ENCODE data around the gene BAZ2B. TPM values are rescaled to one million over a fixed set of nuclear protein-coding genes. Genes with fewer than 3 reads are reported as not detected.

The BAZ2B gene
- total and polyA plus RNA-seq, 2 of the 13 experiments (the other 11 are each of a cell fraction or from before 2014, with no cell fraction given): 14.0 to 15.1 TPM

- Histone ChIP-seq H3K9ac (ENCODE audit: insufficient read depth, low read depth, low read length) (no peak overlapping the region), H3K36me3 (replicated peaks in 1 of 2; ENCODE audit: control insufficient read depth in 1 of 2, insufficient read depth in 2 of 2, low read length in 2 of 2) (no peaks in the 10 kb centered on the region), H3K27ac (ENCODE audit: extremely low read length, insufficient read depth, low read length) (no peak overlapping the region), H4K20me1 (ENCODE audit: insufficient read depth, low read length) (no peaks in the 10 kb centered on the region), H3K9me3 (ENCODE audit: low read length) (no peaks in the 10 kb centered on the region), H3K4me3 (replicated peaks in 1 of 3; ENCODE audit: insufficient read depth in 1 of 3, low read depth in 2 of 3, low read length in 3 of 3) (no peak overlapping the region), H3K4me1 (ENCODE audit: insufficient read depth, low read length) (no peaks in the 10 kb centered on the region), H3K4me2 (ENCODE audit: low read depth, low read length) (no peak overlapping the region), H3K79me2 (ENCODE audit: insufficient read depth, low read length) (no peaks in the 10 kb centered on the region), H3K27me3 (ENCODE audit: control insufficient read depth in 1 of 2, insufficient read depth in 2 of 2, low read length in 2 of 2) (no peaks in the 10 kb centered on the region), H2AFZ (ENCODE audit: low read length) (no peak overlapping the region)
- intact Hi-C loops (cut with micrococcal nuclease; ENCODE audit: unreplicated experiment) (no loop called here), in situ Hi-C loops (cut with HindIII; ENCODE audit: extremely low pct_ligation_motif_present, low pct_unique_long_range_greater_than_20kb) (no loop called here)
- ATAC-seq (no peak), FAIRE-seq (no peak), DNase-seq (ENCODE audit: low spot score) (no peak)
- WGBS (ENCODE audit: low lambda C conversion rate): 35% methylated on average over 1 of the region's 1 CpG
- POLR2A ChIA-PET: no interaction called here
- CTCF ChIA-PET (ENCODE audit: low intra/inter-chr PET ratio, low total read pairs): no interaction called here
- TF ChIP-seq ZNF878 (CRISPR knock-in tag; IDR thresholded peaks at IDR 0.05) (no peak), ZNF672 (CRISPR knock-in tag; IDR thresholded peaks at IDR 0.05) (no peak), GATAD1 (CRISPR knock-in tag; IDR thresholded peaks at IDR 0.05) (no peak)
- BruUV-seq (replicated peaks): no TSS peak
These were observed 158.8 kb downstream of the BAZ2B start for GRCh38 chr2:159457589-159457988.

DNA sequence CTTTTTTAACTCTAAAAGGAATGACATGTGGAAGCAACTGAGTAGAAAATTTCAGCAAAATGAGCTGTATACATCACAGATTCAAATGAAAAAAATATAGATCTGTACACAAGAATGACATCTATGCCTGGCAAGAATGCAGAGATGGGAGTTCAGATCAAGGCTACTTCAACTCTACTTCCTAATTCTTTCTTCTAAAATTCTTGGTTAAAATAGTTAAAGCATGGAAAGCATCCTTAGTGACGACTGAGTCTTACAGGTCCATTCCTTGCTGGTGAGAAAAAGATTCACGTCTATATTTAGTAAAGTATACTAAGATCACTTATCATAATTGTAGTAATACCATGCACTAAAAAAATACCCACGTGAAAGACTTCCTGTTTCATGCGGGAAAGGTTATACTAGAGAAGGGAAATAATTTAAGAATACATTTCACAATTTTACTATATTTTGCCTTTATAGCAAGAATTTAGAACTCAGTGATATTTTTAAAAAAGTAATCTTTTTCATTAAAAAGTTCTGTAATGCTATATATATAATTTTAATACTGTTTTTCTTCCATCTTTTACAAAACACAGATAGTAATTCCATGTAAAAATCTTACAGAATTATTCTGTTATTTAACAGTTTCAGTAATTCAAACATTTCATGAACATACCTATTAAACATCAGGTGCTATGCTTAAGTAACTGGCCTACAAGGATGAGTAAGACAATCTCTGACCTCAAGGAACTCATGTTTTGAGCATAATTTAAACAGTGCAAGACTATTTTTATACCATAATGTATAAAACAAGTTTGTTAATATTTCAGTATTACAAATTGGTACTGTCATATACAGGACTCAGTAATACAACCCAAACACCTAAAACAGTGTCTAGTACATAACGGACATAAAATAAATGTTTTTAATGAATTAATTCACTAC, 159.6 kb downstream of the BAZ2B start:
- Histone ChIP-seq H3K9me3 (ENCODE audit: low read length) (no peaks in the 10 kb centered on the region), H3K27me3 (ENCODE audit: control insufficient read depth in 1 of 2, insufficient read depth in 2 of 2, low read length in 2 of 2) (no peaks in the 10 kb centered on the region), H2AFZ (ENCODE audit: low read length) (no peak overlapping the region), H3K9ac (ENCODE audit: insufficient read depth, low read depth, low read length) (no peak overlapping the region), H3K36me3 (replicated peaks in 1 of 2; ENCODE audit: control insufficient read depth in 1 of 2, insufficient read depth in 2 of 2, low read length in 2 of 2) (no peaks in the 10 kb centered on the region), H4K20me1 (ENCODE audit: insufficient read depth, low read length) (no peaks in the 10 kb centered on the region), H3K27ac (ENCODE audit: extremely low read length, insufficient read depth, low read length) (no peak overlapping the region), H3K79me2 (ENCODE audit: insufficient read depth, low read length) (no peaks in the 10 kb centered on the region), H3K4me2 (ENCODE audit: low read depth, low read length) (no peak overlapping the region), H3K4me3 (replicated peaks in 1 of 3; ENCODE audit: insufficient read depth in 1 of 3, low read depth in 2 of 3, low read length in 3 of 3) (no peak overlapping the region), H3K4me1 (ENCODE audit: insufficient read depth, low read length) (no peaks in the 10 kb centered on the region)
- CTCF ChIA-PET (ENCODE audit: low intra/inter-chr PET ratio, low total read pairs): no interaction called here
- FAIRE-seq: no peak
- WGBS (ENCODE audit: low lambda C conversion rate): 89% methylated on average over 5 of the region's 5 CpGs
- DNase-seq (ENCODE audit: low spot score): no peak
- in situ Hi-C loops (cut with HindIII; ENCODE audit: extremely low pct_ligation_motif_present, low pct_unique_long_range_greater_than_20kb) (no loop called here), intact Hi-C loops (cut with micrococcal nuclease; ENCODE audit: unreplicated experiment) (no loop called here)
- POLR2A ChIA-PET: no interaction called here
- no TSS peak for BruUV-seq (replicated peaks)
- no peak for ATAC-seq
- no peak for TF ChIP-seq ZNF143 (CRISPR knock-in tag; IDR thresholded peaks at IDR 0.05)
- TF ChIP-seq ZFP37 (CRISPR knock-in tag; IDR thresholded peaks at IDR 0.05; ENCODE audit: borderline replicate concordance): no peak
- no peak for TF ChIP-seq TOPORS (CRISPR knock-in tag; IDR thresholded peaks at IDR 0.05)
- no peak for TF ChIP-seq ZNF577 (CRISPR knock-in tag; IDR thresholded peaks at IDR 0.05; ENCODE audit: borderline replicate concordance, low read depth)
- no peak for TF ChIP-seq RORA (CRISPR knock-in tag; IDR thresholded peaks at IDR 0.05)
- TF ChIP-seq TAF1 (CRISPR knock-in tag; IDR thresholded peaks at IDR 0.05): no peak
- TF ChIP-seq FIP1L1 (IDR thresholded peaks at IDR 0.05; ENCODE audit: borderline replicate concordance, insufficient read depth, low read depth, low read length): no peak
- no peak for TF ChIP-seq HIVEP1 (CRISPR knock-in tag; IDR thresholded peaks at IDR 0.05)
- no peak for TF ChIP-seq HOXA5 (CRISPR knock-in tag; IDR thresholded peaks at IDR 0.05)
- TF ChIP-seq, protein P1, sequence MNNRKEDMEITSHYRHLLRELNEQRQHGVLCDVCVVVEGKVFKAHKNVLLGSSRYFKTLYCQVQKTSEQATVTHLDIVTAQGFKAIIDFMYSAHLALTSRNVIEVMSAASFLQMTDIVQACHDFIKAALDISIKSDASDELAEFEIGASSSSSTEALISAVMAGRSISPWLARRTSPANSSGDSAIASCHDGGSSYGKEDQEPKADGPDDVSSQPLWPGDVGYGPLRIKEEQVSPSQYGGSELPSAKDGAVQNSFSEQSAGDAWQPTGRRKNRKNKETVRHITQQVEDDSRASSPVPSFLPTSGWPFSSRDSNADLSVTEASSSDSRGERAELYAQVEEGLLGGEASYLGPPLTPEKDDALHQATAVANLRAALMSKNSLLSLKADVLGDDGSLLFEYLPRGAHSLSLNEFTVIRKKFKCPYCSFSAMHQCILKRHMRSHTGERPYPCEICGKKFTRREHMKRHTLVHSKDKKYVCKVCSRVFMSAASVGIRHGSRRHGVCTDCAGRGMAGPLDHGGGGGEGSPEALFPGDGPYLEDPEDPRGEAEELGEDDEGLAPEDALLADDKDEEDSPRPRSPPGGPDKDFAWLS (CRISPR knock-in tag; IDR thresholded peaks at IDR 0.05; ENCODE audit: borderline replicate concordance): no peak
- TF ChIP-seq CREM (IDR thresholded peaks at IDR 0.05): no peak
- TF ChIP-seq CREM (CRISPR knock-in tag; IDR thresholded peaks at IDR 0.05): no peak
